GM19328 (cell line): Measurements from ENCODE around the gene FGFR2.
"Not testable (repeated sequence)": the region's sequence is repeated elsewhere in the genome, so short reads cannot be mapped to it uniquely, and the experiment has no call there.

Source experiments
- ATAC-seq: cut with Tn5 transposase; IDR thresholded peaks from one replicate; pipeline ENCODE4 v1.9.1; 2021; ENCODE audit warnings: mild to moderate bottlenecking, moderate library complexity; ENCODE audit not compliant: unreplicated experiment

The FGFR2 gene

DNA sequence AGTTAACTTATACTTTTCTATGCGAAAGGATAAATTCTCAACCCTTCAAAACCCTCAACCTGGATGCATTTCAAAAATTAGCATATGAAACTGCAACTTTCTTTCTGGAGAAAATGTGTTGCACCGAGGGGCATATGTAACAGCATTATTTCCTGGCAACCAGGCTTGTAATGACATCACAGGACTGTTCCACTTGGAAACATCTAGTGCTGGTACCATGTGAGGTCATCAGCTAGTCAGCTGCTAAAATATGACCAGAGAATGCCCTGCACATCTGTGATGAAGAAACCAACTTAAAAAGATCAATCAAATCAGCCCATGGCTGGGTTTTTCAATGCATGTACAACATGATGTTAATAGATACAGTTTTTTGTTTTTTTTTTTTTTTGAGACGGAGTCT lies 40.0 kb downstream of the FGFR2 start:
- no peak for ATAC-seq

- ATAC-seq: no peak
Measured at GRCh38 chr10:121556918-121557573, 41.2 kb downstream of the FGFR2 start.

- ATAC-seq: no peak
Measured at GRCh38 chr10:121556455-121556854, 41.8 kb downstream of the FGFR2 start.

DNA sequence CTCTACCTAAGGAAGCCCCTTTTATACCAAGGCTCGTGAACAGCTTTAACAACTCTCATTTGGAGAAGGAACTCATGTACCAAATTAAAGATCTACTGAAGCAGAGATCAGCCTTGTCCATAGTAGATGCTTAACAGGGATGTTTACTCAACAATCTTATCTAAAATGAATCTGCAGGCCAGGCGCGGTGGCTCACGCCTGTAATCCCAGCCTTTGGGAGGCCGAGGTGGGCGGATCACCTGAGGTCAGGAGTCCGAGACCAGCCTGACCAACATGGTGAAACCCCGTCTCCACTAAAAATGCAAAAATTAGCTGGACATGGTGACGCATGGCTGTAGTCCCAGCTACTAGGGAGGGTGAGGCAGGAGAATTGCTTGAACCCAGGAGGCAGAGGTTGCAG lies 43.3 kb downstream of the FGFR2 start:
- not testable (repeated sequence) for ATAC-seq

DNA sequence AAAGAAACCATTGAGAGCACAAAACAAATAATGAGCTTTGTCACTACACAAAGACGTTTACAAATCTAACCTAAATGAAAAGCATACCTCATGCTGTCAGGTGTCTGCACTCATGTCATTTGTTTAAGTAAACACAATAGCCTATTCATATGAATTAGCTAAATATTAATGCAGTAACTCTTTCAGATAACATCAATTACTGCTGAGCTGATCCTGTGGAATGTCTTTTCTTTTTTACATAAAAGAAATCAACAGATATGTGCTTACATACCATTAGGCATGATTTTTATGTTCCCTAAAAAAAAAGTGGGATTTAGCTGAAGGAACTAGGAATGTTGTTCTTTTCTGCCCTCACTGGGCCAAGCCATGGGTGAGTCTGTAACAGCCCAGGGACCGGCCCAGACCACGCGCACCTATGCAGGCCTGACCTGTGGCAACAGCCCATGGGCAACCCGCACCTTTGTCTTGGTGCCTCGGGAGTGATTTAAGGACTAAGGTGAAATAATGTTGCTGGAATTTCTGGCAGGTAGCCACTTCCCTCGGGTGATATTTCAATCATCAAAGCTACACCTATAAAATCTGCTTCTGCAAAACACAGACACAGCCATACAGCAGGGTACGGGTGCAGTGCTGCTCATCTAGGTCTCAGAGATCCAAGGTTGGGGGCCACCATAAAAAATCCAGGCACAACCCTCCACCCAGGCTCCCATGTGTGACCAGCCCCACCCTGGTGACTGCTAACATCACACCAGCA lies 44.6 kb downstream of the FGFR2 start:
- ATAC-seq: no peak

GRCh38 chr10:121552746-121553145 lies 45.5 kb downstream of the FGFR2 start:
- ATAC-seq: no peak

- ATAC-seq: no peak
Measured at GRCh38 chr10:121551210-121551885, 46.9 kb downstream of the FGFR2 start.

GRCh38 chr10:121544301-121544869 lies 53.9 kb downstream of the FGFR2 start:
- no peak for ATAC-seq

DNA sequence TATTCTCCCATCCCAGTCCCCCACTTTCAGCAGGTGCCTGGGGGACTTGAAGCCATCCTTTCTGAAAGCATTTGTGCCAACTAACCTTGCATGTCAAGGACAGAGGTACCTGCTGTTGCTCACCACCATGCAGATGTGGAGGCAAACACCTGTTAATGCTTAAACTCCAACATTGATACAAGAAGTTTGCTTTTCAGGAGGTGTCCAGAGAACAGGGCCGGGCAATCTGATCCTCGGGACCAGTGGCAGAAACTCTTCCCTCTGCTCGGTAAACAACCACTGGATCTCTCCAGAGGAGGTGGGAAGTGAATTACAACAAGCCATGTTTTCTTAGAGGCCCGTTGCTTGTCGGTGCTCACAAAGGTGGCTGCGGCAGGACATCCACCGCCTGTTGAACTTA lies 54.7 kb downstream of the FGFR2 start:
- ATAC-seq: no peak

DNA sequence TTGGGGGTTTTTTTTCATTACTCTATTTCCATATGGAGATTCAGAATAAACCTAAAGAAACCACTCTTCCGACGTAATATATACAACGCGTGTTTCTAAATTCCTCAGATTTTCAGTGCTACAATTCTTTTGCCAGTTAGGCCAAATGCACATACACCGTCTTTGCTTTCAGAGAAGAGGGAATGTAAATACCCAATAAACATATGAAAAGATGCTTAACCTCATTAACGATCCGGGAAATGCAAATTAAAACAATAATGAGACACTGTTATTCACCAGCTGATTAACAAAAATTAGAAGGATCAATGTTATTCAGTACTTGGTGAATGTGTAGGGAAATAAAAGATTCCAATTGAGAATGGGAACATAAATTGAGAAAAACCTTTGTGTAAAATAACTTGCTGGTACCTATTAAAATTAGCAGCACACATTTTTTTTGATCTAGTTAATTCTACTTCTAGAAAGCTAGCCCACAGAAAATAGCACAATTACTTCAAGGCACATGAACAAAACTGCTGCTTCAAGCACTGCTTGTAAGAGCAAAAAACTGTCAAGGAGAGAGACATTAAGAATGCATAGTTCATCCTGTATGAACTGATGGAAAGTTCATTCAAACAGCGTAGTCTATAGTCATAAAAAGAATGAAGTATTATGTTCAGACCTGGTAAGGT lies 56.7 kb downstream of the FGFR2 start:
- ATAC-seq: no peak

GRCh38 chr10:121540732-121541395 lies 57.4 kb downstream of the FGFR2 start:
- ATAC-seq: no peak

DNA sequence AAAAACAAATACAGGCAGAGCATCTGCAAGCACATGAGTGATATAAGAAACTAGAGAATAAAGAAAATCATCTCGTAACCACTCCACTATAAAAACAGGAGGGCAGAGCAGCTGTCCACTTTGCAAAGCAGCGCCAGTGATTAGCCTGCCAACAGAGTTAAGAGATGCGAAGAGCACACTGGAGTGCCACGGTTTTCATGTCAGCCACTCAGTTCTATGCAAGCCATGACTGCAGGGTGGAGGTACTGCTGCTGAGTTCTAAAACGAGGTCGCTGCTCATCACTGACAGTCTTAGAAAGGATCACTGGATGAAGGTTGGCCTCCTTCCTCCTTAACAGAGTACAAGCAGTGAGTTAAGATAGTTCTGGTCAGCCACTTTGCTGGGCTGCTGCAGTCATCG lies 58.5 kb downstream of the FGFR2 start:
- ATAC-seq: no peak

DNA sequence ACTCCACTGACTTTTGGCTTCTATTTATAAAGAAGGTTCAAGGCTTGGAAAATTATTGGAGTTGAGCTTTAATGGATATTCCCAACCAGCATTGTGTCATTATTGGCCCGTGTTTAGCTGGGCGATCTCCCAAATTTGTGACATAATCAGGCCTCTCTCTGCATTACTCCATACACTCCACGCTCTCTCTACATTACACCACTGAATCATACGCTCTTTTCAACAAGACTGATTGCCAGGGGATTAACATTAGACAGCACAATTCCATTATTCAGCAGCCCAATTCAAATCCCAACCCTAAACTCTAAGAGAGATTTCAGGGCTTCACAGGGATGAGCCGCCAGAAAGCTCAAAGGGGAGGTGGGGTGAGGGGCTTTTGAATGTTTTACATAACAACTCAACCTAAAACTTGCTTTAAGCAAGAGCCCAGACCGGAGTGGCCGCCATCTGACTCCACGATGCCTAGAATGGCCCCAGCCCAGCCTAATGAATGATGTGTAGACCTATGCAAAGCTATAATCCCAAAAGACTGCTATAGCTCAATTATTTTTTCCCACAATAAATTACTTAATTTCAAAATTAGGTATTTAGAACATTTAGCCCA lies 61.8 kb downstream of the FGFR2 start:
- ATAC-seq: no peak

DNA sequence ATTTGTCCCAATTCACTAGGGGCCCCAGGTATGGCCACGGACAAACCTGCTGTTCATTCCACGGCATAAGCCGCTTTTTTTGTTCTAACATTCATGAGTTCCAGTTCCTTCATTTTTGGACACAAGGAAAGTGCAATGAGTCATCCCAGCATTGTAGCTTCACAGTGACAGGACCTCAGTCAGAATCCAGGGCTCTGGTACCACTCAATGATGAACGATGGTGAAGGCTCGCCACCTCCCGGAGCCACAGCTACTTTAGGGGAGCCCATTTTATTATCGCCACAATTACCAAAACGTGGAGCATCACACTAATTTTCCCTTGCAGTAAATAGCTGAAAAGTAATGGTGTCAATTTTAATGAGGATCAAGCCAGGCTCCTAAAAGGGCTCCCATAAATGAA lies 62.9 kb downstream of the FGFR2 start:
- ATAC-seq: no peak

- no peak for ATAC-seq
Measured at GRCh38 chr10:121532292-121532864, 65.9 kb downstream of the FGFR2 start.

- ATAC-seq: no peak
Measured at GRCh38 chr10:121531830-121532178, 66.4 kb downstream of the FGFR2 start.

DNA sequence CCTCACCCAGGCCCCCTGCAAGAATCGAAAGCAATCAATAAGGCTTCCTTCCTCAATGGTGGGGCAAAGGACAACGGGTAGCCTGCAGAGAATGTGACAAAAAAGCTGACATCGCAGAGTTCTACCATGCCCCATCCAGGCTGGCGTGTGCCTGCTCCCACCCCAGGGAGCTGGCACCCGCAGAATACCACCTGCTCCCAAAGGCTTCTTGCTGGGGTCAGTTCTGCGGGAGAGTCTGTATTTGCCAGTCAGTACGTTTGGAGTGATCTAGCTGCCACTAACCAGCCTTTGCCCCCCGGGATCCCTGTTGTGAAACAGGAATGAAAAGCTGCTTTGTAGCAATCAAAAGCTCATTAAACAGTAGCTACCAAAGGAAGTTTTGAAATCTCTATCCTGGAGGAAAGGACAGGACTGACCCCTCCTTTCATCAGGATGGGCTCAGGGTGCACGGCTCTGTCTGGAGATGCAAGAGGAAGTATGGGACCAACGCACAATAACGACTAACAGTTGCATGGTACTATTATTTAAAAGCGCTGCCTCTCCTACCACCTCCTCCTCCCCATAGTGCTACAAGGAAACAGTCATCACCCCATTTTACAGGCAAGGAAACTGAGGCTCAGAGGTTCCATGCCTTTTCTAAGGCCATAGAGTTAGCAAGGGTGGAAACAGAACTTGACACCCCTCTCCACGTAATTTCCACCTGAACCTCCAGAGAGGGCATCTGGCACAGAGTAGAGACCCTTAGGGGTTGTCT lies 67.0 kb downstream of the FGFR2 start:
- ATAC-seq: no peak

DNA sequence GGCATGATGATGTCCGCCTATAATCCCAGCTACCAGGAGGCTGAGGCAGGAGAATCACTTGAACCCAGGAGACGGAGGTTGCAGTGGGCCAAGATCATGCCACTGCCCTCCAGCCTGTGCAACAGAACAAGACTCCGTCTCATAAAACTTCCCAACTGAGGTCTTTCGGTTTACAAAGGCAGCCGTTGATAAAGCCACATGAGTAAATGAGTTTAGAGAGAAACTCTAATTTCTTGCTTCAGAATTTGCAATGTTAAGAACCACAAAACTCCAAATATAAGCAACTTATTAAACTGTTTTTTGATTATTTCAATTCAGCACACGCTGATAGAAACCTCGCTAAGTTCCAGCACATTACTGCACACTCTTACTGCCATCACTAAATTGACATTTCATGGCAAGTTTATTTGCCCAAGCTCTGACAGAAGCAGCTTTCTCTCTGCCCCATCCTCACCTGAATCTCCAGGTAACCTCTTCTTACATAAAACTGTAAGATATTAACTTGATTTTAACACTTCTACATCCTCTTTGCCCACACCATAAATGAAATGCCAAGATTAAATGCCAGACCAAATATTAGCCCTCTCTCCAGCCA lies 67.7 kb downstream of the FGFR2 start:
- no peak for ATAC-seq

- ATAC-seq: no peak
Measured at GRCh38 chr10:121527690-121528089, 70.6 kb downstream of the FGFR2 start.
